HG03354 (cell line): ENCODE measurements around the gene UMAD1.
A peak's percentile ranks its signal among the peaks of the same experiment; 100 is the strongest.
"Not testable (repeated sequence)": the region's sequence is repeated elsewhere in the genome, so short reads cannot be mapped to it uniquely, and the experiment has no call there.

Source experiments
- ATAC-seq: cut with Tn5 transposase; IDR thresholded peaks from one replicate; pipeline ENCODE4 v1.9.1; 2021; ENCODE audit warnings: mild to moderate bottlenecking; ENCODE audit not compliant: unreplicated experiment, poor library complexity, severe bottlenecking

Gene UMAD1

DNA sequence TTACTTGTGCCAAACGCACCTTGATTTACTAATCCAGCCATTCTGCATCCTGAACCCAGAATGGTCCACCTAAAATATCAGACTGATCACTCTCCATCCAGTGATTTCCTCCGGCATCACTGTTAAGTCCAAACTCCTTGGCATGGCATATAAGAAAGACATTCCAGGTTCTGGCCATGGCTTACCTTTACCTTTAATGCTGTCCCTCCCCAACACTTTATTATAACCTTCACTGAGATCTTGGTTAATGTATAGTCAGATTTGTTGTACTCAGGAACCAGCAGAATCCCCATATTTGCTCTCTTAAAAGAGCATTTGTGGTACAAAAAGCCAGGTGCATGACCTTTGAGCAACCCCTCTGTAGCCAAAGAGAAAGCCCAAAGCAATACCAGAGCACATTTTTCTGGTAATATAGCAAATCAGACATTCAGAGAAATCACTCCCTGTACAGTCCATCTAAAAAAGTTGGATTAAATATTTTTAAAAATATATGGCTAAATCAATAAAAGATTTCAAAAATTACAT is 10.2 kb downstream of the UMAD1 start:
- ATAC-seq, result no peak

DNA sequence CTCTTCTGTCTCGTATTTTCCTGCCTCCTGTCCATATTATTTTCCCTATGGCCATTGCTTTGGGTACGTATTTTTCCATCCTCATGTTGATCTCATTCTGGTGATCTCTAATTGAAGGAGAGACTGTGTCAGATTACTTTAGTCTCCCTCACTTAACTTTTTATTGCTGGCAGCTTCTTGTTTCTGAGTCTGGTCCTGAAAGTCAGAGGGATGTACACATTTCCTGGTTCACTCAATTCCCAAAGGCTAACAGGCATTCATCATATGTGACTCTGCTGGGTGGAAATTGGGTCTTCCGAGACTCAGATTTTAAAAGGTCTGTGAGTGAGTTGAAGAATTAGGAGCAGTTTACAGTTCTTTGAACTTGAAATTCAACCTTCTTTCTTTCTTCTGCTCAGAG is 10.9 kb downstream of the UMAD1 start:
- ATAC-seq, result no peak

- ATAC-seq, result no peak
Measured at GRCh38 chr7:7652798-7653540, 12.4 kb downstream of the UMAD1 start.

- ATAC-seq, result no peak
Measured at GRCh38 chr7:7653593-7654187, 13.1 kb downstream of the UMAD1 start.

- no peak for ATAC-seq
Measured at GRCh38 chr7:7654964-7655715, 14.6 kb downstream of the UMAD1 start.

DNA sequence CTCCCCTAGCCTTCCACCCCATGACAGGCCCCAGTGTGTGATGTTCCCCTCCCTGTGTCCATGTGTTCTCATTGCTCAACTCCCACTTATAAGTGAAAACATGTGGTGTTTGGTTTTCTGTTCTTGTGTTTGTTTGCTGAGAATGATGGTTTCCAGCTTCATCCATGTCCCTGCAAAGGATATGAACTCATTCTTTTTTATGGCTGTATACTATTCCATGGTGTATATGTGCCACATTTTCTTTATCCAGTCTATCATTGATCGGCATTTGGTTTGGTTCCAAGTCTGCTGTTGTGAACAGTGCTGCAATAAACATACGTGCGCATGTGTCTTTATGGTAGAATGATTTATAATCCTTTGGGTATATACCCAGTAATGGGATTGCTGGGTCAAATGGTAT is 15.9 kb downstream of the UMAD1 start:
- ATAC-seq, result not testable (repeated sequence)

GRCh38 chr7:7662527-7662926 is 22.0 kb downstream of the UMAD1 start:
- ATAC-seq, result no peak

DNA sequence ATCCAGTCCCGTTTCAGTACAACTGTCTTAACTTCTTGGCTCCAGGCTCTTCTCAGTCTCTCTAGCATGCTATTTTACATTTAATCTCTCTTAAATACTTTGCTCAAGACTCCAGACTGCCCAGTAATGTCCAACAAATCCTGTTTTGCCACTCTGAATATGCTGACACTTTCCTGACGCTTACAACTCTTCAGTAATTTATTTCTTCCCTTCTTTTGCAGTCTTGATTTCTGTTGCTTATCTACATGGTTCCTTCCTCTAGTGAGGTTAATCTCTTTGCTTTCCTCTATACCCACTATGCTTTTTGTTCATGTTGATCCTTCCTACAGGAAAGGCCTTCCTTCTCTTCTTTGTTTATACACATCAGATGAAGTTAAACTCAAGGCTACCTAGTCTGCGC is 23.7 kb downstream of the UMAD1 start:
- no peak for ATAC-seq

- no peak for ATAC-seq
Measured at GRCh38 chr7:7665031-7665430, 24.5 kb downstream of the UMAD1 start.

GRCh38 chr7:7667187-7667586 is 26.6 kb downstream of the UMAD1 start:
- ATAC-seq, result no peak

DNA sequence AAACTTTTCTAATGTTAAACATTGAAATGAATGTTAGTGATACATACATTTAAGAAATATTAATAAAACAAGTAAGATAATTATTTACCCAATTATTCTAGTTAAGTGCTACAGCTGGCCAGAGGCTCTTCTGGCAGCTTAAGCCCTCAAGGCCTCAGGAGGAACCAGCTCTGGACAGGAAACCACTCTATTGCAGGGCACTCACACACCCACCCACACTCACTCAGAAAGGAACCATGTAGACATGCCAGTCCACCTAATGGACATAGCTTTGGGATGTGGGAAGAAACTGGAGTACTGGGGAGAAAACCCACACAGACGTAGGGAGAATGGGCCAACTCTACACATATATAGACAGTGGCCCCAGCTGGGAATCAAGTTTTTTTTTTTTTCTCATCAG is 28.2 kb downstream of the UMAD1 start:
- ATAC-seq, result no peak

- ATAC-seq, result no peak
Measured at GRCh38 chr7:7670490-7670889, 29.9 kb downstream of the UMAD1 start.

DNA sequence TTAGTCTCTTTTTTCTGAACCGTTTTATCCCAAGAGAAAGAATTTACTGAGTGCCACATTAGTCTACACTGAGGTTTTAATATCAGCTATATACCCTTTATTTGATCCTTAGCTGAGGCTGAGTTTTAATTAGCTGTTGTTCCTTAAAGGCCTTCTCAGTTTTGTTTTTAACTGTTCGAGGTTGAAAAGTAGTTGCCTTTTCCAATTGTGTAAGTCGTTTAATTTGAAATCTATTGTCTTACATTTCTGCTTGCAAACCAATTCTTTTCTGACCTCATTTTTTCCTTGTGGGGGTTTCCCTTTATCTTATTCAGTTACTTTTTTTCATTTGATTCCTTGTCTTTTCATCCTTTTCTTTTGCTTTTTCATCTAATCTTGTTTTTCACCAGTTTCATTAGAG is 30.8 kb downstream of the UMAD1 start:
- no peak for ATAC-seq

- no peak for ATAC-seq
Measured at GRCh38 chr7:7672545-7673239, 32.1 kb downstream of the UMAD1 start.

- ATAC-seq, result no peak
Measured at GRCh38 chr7:7673240-7673550, 32.6 kb downstream of the UMAD1 start.

GRCh38 chr7:7675686-7676085 is 35.1 kb downstream of the UMAD1 start:
- ATAC-seq, result no peak

GRCh38 chr7:7679640-7680039 is 39.1 kb downstream of the UMAD1 start:
- ATAC-seq, result not testable (repeated sequence)

GRCh38 chr7:7681191-7681935 is 40.8 kb downstream of the UMAD1 start:
- peak; percentile 89 for ATAC-seq

- ATAC-seq, result no peak
Measured at GRCh38 chr7:7681936-7682329, 41.4 kb downstream of the UMAD1 start.

GRCh38 chr7:7682861-7683260 is 42.3 kb downstream of the UMAD1 start:
- no peak for ATAC-seq
